IPS DF 6.9 (cell line): Measurements from ENCODE around the gene PTPRD.

Experiments used
- DNase-seq: peaks from one replicate; pipeline ENCODE4 v3.0.0-alpha.2; 2013; ENCODE audit warnings: low read depth, low spot score
- H3K27ac ChIP-seq: one replicate; pipeline ENCODE4 v1.5.1; 2013; ENCODE audit warnings: low read length, control low read depth
- H3K27me3 ChIP-seq: 2 replicates; pipeline ENCODE4 v1.6.1; 2013; ENCODE audit warnings: mild to moderate bottlenecking, low read length; ENCODE audit not compliant: control insufficient read depth, insufficient read depth
- H3K36me3 ChIP-seq: 2 replicates; pipeline ENCODE4 v1.6.1; 2013; ENCODE audit warnings: low read length; ENCODE audit not compliant: control insufficient read depth, insufficient read depth
- H3K4me1 ChIP-seq: 2 replicates; pipeline ENCODE4 v1.6.1; 2013; ENCODE audit warnings: low read length; ENCODE audit not compliant: control insufficient read depth, insufficient read depth
- H3K4me3 ChIP-seq: 2 replicates; pipeline ENCODE4 v1.5.1; 2013; ENCODE audit warnings: mild to moderate bottlenecking, low read length
- H3K9me3 ChIP-seq: 2 replicates; pipeline ENCODE4 v1.6.1; 2013; ENCODE audit warnings: low read length, inconsistent platforms; ENCODE audit not compliant: control insufficient read depth, insufficient read depth
- WGBS: extraction: QIAGEN DNeasy Blood & Tissue Kit; methylation state at CpG from one replicate; pipeline ENCODE4 v1.1.7; 2013; ENCODE audit warnings: mixed read lengths, missing lambda C conversion rate; ENCODE audit not compliant: insufficient read length, insufficient coverage; 5-methylcytosine and 5-hydroxymethylcytosine counted together

PTPRD gene

DNA sequence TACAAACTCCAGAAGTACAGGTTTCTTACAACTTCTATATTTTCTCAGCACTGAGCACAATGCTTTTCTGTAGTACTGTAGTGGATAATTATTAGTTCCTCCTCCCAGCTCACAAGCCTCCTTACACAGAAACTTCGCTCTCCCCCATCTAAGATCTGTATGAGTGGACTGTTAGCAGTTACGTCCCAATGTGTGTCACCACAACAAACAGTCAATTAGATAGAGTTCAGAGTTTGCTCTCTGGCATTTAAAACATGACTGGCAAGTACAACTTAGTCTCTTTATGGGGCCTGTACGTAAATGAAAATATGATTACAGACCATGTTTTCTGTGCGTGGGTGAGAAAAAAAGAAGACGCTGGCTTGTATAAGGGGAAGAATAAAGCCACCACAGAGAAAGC lies 2181.9 kb downstream of the PTPRD start:
- Histone ChIP-seq H3K4me1 (no peaks in the 10 kb centered on the region), H3K9me3 (no peaks in the 10 kb centered on the region), H3K27ac (no peak overlapping the region), H3K36me3 (no peaks in the 10 kb centered on the region), H3K27me3 (no peaks in the 10 kb centered on the region), H3K4me3 (no peak overlapping the region)
- WGBS, result no CpG with 5 or more reads among the region's 5 CpGs
- no peak for DNase-seq

DNA sequence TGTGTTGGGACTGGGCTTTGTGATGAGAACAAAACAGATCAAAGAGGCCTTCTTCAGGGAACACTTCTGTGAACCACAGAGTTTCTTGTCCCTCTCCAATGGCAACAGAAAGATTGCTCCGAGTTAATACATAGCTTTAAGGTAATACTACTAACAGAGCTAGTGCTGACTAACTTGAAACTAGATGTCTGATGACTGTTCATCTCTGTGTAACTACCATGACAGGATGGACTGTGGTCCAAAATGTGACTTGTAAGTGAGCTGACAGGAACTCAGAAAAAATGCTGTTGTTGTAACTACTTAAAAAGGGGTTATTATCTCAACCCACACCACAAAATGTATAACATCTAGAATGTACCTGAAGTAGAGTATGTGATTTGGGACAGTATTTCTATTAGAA lies 2183.0 kb downstream of the PTPRD start:
- Histone ChIP-seq H3K36me3 (no peaks in the 10 kb centered on the region), H3K27ac (no peak overlapping the region)
- no CpG with 5 or more reads among the region's 1 CpG for WGBS

DNA sequence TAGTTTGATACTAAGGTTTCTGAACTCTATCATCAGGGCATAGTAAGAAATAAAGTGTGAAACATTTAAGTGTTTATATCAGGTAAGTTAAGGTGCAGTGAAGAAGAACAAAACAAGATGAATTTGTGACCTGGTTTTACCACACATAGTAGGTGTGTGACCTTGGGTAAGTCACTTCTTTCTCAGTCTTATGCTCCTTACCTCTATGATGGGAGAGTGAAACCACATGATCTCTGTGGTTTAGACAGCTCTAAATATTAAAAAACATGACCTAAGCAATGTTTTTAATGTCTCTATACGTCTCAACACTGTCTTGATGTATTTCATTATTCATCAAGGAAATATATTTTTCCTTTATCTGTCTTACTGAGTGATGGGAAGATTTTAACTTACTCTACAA lies 2183.6 kb downstream of the PTPRD start:
- H3K36me3 ChIP-seq, result no peaks in the 10 kb centered on the region
- DNase-seq, result no peak
- no peaks in the 10 kb centered on the region for H3K4me1 ChIP-seq
- no peaks in the 10 kb centered on the region for H3K27me3 ChIP-seq
- H3K9me3 ChIP-seq, result no peaks in the 10 kb centered on the region
- no peak overlapping the region for H3K4me3 ChIP-seq
- no CpG with 5 or more reads among the region's 1 CpG for WGBS
- H3K27ac ChIP-seq, result no peak overlapping the region

More for the DNA sequence above, 2183.0 kb downstream of the PTPRD start:
- H3K4me1 ChIP-seq, result no peaks in the 10 kb centered on the region
- H3K4me3 ChIP-seq, result no peak overlapping the region
- DNase-seq, result no peak
- no peaks in the 10 kb centered on the region for H3K9me3 ChIP-seq
- H3K27me3 ChIP-seq, result no peaks in the 10 kb centered on the region

DNA sequence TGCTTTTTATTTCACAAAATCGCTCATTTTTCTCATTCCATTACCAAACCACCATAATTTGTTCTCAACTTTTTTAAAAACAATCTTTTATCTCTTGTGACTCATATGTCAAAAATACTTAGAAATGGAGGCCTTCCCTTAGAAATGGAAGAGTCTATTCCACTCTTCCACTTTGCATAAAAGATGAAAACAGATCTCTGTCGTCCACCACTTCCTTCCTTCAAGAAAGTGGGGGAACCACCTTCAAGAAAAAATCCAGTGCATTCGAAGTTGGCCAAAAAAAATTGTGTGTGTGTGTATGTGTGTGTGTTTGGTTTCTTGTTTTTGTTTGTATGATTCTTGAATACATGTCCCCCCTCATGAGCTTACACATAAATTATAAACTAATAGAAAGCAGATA lies 2184.4 kb downstream of the PTPRD start:
- no peak for DNase-seq
- H3K36me3 ChIP-seq, result no peaks in the 10 kb centered on the region
- no peak overlapping the region for H3K4me3 ChIP-seq
- 100% methylated on average over 1 of the region's 3 CpGs for WGBS
- H3K27me3 ChIP-seq, result no peaks in the 10 kb centered on the region
- H3K27ac ChIP-seq, result no peak overlapping the region
- no peaks in the 10 kb centered on the region for H3K9me3 ChIP-seq
- H3K4me1 ChIP-seq, result no peaks in the 10 kb centered on the region

DNA sequence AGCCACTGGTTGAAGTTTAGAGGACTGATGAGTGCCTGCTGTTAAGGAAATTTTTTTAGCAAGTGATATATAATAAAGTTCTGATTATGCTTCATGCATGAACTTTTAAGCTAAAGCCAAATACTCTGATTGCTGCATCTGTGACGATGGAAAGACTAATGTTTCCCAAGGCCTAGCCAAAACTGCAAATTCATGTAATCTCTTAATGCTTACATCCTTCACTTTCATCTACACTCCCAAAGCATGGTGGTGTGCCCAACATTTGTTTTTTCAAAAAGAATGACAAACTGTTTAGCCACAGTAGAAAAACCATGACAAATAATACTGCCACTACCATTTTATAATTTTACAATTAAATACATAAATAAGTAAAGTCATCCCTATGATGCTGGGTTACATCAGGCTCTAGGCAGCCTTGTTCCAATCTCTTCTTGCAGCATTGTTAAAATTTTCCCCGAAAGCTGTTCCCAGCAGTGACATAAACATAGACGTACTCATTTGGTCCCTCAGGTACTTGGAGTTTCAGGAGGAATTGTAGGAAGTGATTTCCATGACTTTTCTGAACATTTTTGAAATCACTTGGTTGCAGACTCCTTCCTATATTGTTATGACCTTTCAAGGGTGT lies 2187.9 kb downstream of the PTPRD start:
- H3K9me3 ChIP-seq, result no peaks in the 10 kb centered on the region
- no peak for DNase-seq
- H3K27ac ChIP-seq, result no peak overlapping the region
- no peak overlapping the region for H3K4me3 ChIP-seq
- no peaks in the 10 kb centered on the region for H3K27me3 ChIP-seq
- no CpG with 5 or more reads among the region's 3 CpGs for WGBS
- H3K36me3 ChIP-seq, result no peaks in the 10 kb centered on the region
- peaks cover 2% of the 10 kb centered on the region; the same call in 1 of the 2 replicates for H3K4me1 ChIP-seq

DNA sequence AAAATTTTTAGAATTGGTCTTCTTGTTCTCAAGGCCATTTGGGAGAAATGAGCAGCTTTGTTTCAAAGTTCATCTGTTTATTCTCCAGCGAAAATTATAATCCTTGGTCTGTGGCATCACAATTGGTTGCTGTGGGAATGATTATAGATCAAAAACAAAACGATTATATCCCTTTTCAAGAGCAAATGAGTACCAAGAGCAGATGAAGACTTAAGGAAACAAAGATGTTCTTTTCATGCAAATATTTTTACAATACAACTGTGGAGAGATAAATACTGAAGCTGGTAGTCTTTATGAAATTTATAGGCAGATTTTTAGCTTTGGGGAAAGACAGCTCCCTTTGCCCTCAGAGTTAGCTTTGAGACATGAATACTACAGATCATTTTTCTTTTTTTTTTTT lies 2192.4 kb downstream of the PTPRD start:
- no peak for DNase-seq
- peaks cover 2% of the 10 kb centered on the region; the same call in 1 of the 2 replicates for H3K4me1 ChIP-seq
- no peak overlapping the region for H3K27ac ChIP-seq
- H3K4me3 ChIP-seq, result no peak overlapping the region
- no peaks in the 10 kb centered on the region for H3K36me3 ChIP-seq
- H3K9me3 ChIP-seq, result no peaks in the 10 kb centered on the region
- H3K27me3 ChIP-seq, result no peaks in the 10 kb centered on the region
- no CpG with 5 or more reads among the region's 2 CpGs for WGBS

DNA sequence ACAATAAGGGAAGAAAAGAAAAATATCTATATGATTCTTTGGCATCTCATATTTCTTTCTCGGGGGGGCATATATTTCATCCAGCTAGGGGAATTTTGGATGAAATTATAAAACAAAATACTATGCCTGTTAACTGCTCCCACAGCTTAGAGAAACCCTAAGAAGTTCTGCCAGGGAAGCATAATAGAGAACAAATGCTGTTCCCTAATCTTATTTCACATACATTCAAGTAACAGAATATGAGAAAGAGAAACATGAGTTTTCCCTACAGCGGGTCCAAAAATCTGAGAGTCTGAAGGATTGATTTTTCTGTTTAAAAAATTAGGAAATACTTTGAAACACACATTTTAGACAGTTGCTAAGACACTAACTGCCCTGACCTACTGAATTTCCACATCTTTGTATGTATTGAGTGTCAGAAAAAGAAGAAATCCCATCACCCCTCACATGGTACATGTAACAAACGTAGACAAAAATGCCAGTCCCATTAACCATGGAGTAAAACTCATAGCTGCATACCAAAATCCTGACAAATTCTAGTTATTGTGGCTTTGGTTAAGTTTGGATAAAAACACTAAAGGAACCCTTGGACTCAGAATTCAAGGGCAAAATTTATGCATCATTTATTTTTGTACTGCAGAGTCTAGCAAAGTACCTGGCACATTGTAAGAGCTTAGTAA lies 2193.1 kb downstream of the PTPRD start:
- Histone ChIP-seq H3K27ac (no peak overlapping the region), H3K4me1 (peaks cover 2% of the 10 kb centered on the region; the same call in 1 of the 2 replicates), H3K9me3 (no peaks in the 10 kb centered on the region), H3K27me3 (no peaks in the 10 kb centered on the region), H3K4me3 (no peak overlapping the region), H3K36me3 (no peaks in the 10 kb centered on the region)
- no CpG with 5 or more reads among the region's 3 CpGs for WGBS
- no peak for DNase-seq

DNA sequence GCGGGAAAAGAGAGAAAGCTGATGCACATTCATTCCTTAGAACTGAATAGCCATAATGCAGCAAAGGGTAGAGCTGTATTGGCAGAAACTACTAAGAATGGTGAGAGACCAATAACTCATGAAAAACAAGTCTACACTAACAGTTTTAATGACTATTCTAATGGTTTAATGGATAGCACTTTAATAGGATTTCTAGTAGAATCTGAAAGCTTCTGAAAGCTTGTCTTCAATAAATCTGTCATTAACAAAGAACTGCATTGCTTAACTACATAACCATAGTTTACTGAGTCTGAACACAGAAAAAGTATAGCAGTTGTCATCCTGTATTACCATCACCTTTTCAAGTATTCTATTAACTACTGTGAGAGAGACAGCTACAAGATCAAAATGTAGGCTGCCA lies 2195.5 kb downstream of the PTPRD start:
- H3K4me1 ChIP-seq, result peaks cover 2% of the 10 kb centered on the region; the same call in 1 of the 2 replicates
- H3K9me3 ChIP-seq, result no peaks in the 10 kb centered on the region
- no peaks in the 10 kb centered on the region for H3K36me3 ChIP-seq
- H3K27ac ChIP-seq, result no peak overlapping the region
- no peak for DNase-seq
- no CpG with 5 or more reads among the region's 1 CpG for WGBS
- no peak overlapping the region for H3K4me3 ChIP-seq
- H3K27me3 ChIP-seq, result no peaks in the 10 kb centered on the region

DNA sequence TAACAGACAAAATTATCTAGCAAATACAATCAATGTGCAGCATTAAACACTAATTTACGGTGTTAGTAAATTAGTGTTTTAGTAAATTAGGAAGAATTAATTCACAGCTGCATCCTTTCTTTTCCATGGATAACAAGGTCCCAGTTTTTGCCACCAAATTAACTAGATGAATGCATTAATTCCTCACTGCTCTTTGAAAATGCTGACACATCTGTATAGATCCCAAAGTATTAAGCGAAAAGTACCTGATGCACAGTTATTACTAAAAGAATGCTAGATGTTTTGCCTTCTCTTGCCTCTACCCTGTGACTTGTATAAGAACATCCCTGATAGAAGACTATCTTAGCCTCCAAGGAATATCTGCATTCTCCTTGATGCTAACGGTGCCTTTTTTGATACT lies 2200.5 kb downstream of the PTPRD start:
- H3K9me3 ChIP-seq, result no peaks in the 10 kb centered on the region
- peaks cover 1% of the 10 kb centered on the region; the same call in 1 of the 2 replicates for H3K4me1 ChIP-seq
- no peaks in the 10 kb centered on the region for H3K36me3 ChIP-seq
- WGBS, result no CpG with 5 or more reads among the region's 3 CpGs
- no peak overlapping the region for H3K27ac ChIP-seq
- H3K27me3 ChIP-seq, result no peaks in the 10 kb centered on the region
- no peak overlapping the region for H3K4me3 ChIP-seq
- DNase-seq, result no peak

DNA sequence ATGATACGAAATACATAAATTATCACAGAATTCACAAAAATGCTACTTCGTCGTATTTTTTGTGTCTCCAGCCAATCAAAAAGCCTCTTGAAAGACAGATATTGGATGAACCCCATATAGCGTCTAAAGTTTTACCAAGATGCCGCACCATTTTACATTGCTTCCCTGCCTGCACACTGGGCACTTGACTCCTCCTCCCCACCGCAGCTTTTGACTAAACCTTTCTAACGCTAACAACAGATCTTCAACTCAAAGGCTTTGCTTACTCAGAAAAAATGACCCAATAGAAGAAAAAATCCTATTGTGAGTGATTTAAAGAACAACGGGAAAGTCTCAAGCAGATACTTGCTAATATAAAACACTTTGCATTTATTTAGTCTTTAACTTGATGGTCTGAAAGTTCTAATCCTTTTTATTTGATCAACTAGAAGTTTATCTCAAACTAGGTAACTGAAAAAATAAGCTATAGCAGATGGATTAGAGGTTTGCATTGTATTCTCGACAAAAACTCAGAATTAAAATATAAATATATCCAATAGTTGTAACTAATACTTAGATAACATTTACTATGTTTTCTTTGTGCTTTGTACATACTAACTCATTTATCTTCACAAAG lies 2204.1 kb downstream of the PTPRD start:
- no peak overlapping the region for H3K4me3 ChIP-seq
- DNase-seq, result no peak
- peaks cover 1% of the 10 kb centered on the region; the same call in 1 of the 2 replicates for H3K4me1 ChIP-seq
- no peaks in the 10 kb centered on the region for H3K27me3 ChIP-seq
- WGBS, result no CpG with 5 or more reads among the region's 9 CpGs
- H3K9me3 ChIP-seq, result no peaks in the 10 kb centered on the region
- H3K36me3 ChIP-seq, result no peaks in the 10 kb centered on the region
- no peak overlapping the region for H3K27ac ChIP-seq
